HAP-1 (cell line): Measurements from ENCODE around the gene SF3B1.

Experiments used
- DNase-seq, 2 experiments: peaks; one replicate each; pipeline ENCODE4 v3.0.0-alpha.2; 2016 to 2020; ENCODE audit warnings: low spot score in 2 of 2
- H3K27me3 ChIP-seq: fragments of 250-450 bp; sonication (Bioruptor Pico); 2 replicates; pipeline ENCODE4 v1.5.1; 2020; ENCODE audit warnings: low read depth, mild to moderate bottlenecking, moderate library complexity
- H3K36me3 ChIP-seq: fragments of 250-450 bp; sonication (Bioruptor Pico); replicated peaks from 2 replicates; pipeline ENCODE4 v1.5.1; 2020; ENCODE audit warnings: mild to moderate bottlenecking
- H3K4me1 ChIP-seq: fragments of 250-450 bp; sonication (Bioruptor Pico); 2 replicates; pipeline ENCODE4 v1.5.1; 2020; ENCODE audit warnings: mild to moderate bottlenecking
- H3K4me3 ChIP-seq: fragments of 250-450 bp; sonication (Bioruptor Pico); 2 replicates; pipeline ENCODE4 v1.5.1; 2020; ENCODE audit warnings: mild to moderate bottlenecking, moderate library complexity
- H3K9me3 ChIP-seq: fragments of 250-450 bp; sonication (Bioruptor Pico); 2 replicates; pipeline ENCODE4 v1.5.1; 2020; ENCODE audit warnings: mild to moderate bottlenecking, moderate library complexity
- in situ Hi-C: fragments of 300-500 bp; cut with MboI; formaldehyde crosslinking; loops from 3 replicates; pipeline ENCODE4 v1.14.3; 2020; ENCODE audit warnings: low sequenced_read_pairs, inconsistent platforms, mixed read lengths

Gene SF3B1

GRCh38 chr2:197426723-197427603, 7.9 kb downstream of the SF3B1 start:
- in situ Hi-C loops = no loop called here
- Histone ChIP-seq H3K4me3 (no peak overlapping the region), H3K4me1 (peaks cover 22% of the 10 kb centered on the region)

GRCh38 chr2:197425550-197425949, 9.3 kb downstream of the SF3B1 start:
- Histone ChIP-seq H3K27me3 (no peaks in the 10 kb centered on the region), H3K36me3 (peaks cover 39% of the 10 kb centered on the region), H3K4me1 (peaks cover 22% of the 10 kb centered on the region), H3K4me3 (no peak overlapping the region), H3K9me3 (no peaks in the 10 kb centered on the region)
- in situ Hi-C loops = no loop called here
- no peak for DNase-seq

More at GRCh38 chr2:197426723-197427603, 7.9 kb downstream of the SF3B1 start:
- no peaks in the 10 kb centered on the region for H3K9me3 ChIP-seq
- no peak for DNase-seq
- H3K27me3 ChIP-seq = no peaks in the 10 kb centered on the region
- H3K36me3 ChIP-seq = peaks cover 26% of the 10 kb centered on the region

GRCh38 chr2:197423307-197423706, 11.5 kb downstream of the SF3B1 start:
- DNase-seq = no peak
- Histone ChIP-seq H3K4me3 (no peak overlapping the region), H3K36me3 (peaks cover 58% of the 10 kb centered on the region), H3K4me1 (peaks cover 17% of the 10 kb centered on the region), H3K9me3 (no peaks in the 10 kb centered on the region), H3K27me3 (no peaks in the 10 kb centered on the region)
- in situ Hi-C loops = no loop called here

- in situ Hi-C loops = no loop called here
- Histone ChIP-seq H3K9me3 (no peaks in the 10 kb centered on the region), H3K27me3 (no peaks in the 10 kb centered on the region), H3K4me1 (no peaks in the 10 kb centered on the region), H3K4me3 (no peak overlapping the region), H3K36me3 (peaks cover 81% of the 10 kb centered on the region)
- no peak for DNase-seq
These were observed 15.4 kb downstream of the SF3B1 start for GRCh38 chr2:197419438-197419837.

GRCh38 chr2:197416268-197416667, 18.6 kb downstream of the SF3B1 start:
- no peak for DNase-seq
- Histone ChIP-seq H3K36me3 (peaks cover 90% of the 10 kb centered on the region), H3K4me1 (no peaks in the 10 kb centered on the region), H3K27me3 (no peaks in the 10 kb centered on the region), H3K9me3 (no peaks in the 10 kb centered on the region), H3K4me3 (no peak overlapping the region)
- in situ Hi-C loops = no loop called here

GRCh38 chr2:197414515-197414914, 20.3 kb downstream of the SF3B1 start:
- Histone ChIP-seq H3K4me1 (no peaks in the 10 kb centered on the region), H3K4me3 (no peak overlapping the region), H3K36me3 (peaks cover 90% of the 10 kb centered on the region), H3K27me3 (no peaks in the 10 kb centered on the region), H3K9me3 (no peaks in the 10 kb centered on the region)
- in situ Hi-C loops = loop anchor here (5.0 kb wide), 1 partner anchor 63 kb away; no protein-coding TSS in a partner anchor
- DNase-seq = no peak

GRCh38 chr2:197414039-197414438, 20.8 kb downstream of the SF3B1 start:
- H3K4me1 ChIP-seq = no peaks in the 10 kb centered on the region
- DNase-seq = no peak
- in situ Hi-C loops = loop anchor here (5.0 kb wide), 1 partner anchor 63 kb away; no protein-coding TSS in a partner anchor
- no peaks in the 10 kb centered on the region for H3K27me3 ChIP-seq
- peaks cover 90% of the 10 kb centered on the region for H3K36me3 ChIP-seq
- no peaks in the 10 kb centered on the region for H3K9me3 ChIP-seq
- no peak overlapping the region for H3K4me3 ChIP-seq

- Histone ChIP-seq H3K4me1 (no peaks in the 10 kb centered on the region), H3K9me3 (no peaks in the 10 kb centered on the region), H3K4me3 (no peak overlapping the region), H3K27me3 (no peaks in the 10 kb centered on the region), H3K36me3 (peaks cover 98% of the 10 kb centered on the region)
- in situ Hi-C loops = no loop called here
- DNase-seq = no peak
These were observed 29.2 kb downstream of the SF3B1 start for GRCh38 chr2:197405582-197405981.

GRCh38 chr2:197399887-197400540, 34.8 kb downstream of the SF3B1 start:
- in situ Hi-C loops = loop anchor here (25.0 kb wide), 1 partner anchor 613 kb away; the partner anchor contains the start of gene GTF3C3
- no peak for DNase-seq
- no peak overlapping the region for H3K4me3 ChIP-seq
- no peaks in the 10 kb centered on the region for H3K27me3 ChIP-seq
- H3K36me3 ChIP-seq = peaks cover 99% of the 10 kb centered on the region
- no peaks in the 10 kb centered on the region for H3K9me3 ChIP-seq
- no peaks in the 10 kb centered on the region for H3K4me1 ChIP-seq

GRCh38 chr2:197398913-197399312, 35.9 kb downstream of the SF3B1 start:
- Histone ChIP-seq H3K9me3 (no peaks in the 10 kb centered on the region), H3K27me3 (no peaks in the 10 kb centered on the region), H3K4me3 (no peak overlapping the region), H3K4me1 (no peaks in the 10 kb centered on the region), H3K36me3 (peaks cover 95% of the 10 kb centered on the region)
- no peak for DNase-seq
- in situ Hi-C loops = loop anchor here (25.0 kb wide), 1 partner anchor 612 kb away; the partner anchor contains the start of gene GTF3C3

GRCh38 chr2:197391220-197391717, 43.6 kb downstream of the SF3B1 start:
- Histone ChIP-seq H3K4me1 (no peaks in the 10 kb centered on the region), H3K36me3 (peaks cover 40% of the 10 kb centered on the region), H3K27me3 (no peaks in the 10 kb centered on the region), H3K4me3 (no peak overlapping the region), H3K9me3 (no peaks in the 10 kb centered on the region)
- no peak for DNase-seq
- in situ Hi-C loops = loop anchor here (25.0 kb wide), 1 partner anchor 604 kb away; the partner anchor contains the start of gene GTF3C3

- Histone ChIP-seq H3K4me1 (no peaks in the 10 kb centered on the region), H3K9me3 (no peaks in the 10 kb centered on the region), H3K36me3 (peaks cover 21% of the 10 kb centered on the region), H3K4me3 (no peak overlapping the region), H3K27me3 (no peaks in the 10 kb centered on the region)
- DNase-seq = no peak
- in situ Hi-C loops = loop anchor here (25.0 kb wide), 1 partner anchor 602 kb away; the partner anchor contains the start of gene GTF3C3
These were observed 45.8 kb downstream of the SF3B1 start for GRCh38 chr2:197388866-197389587.

GRCh38 chr2:197387179-197387578, 47.6 kb downstream of the SF3B1 start:
- H3K4me3 ChIP-seq = no peak overlapping the region
- no peaks in the 10 kb centered on the region for H3K4me1 ChIP-seq
- in situ Hi-C loops = loop anchor here (25.0 kb wide), 1 partner anchor 600 kb away; the partner anchor contains the start of gene GTF3C3
- peaks cover 8% of the 10 kb centered on the region for H3K36me3 ChIP-seq
- H3K27me3 ChIP-seq = no peaks in the 10 kb centered on the region
- DNase-seq = no peak
- no peaks in the 10 kb centered on the region for H3K9me3 ChIP-seq
